Hindlimb muscle (tissue), 1 donor: ENCODE data around the gene CD7. TPM values are rescaled to one million over a fixed set of nuclear protein-coding genes. Genes with fewer than 3 reads are reported as not detected.

ENCODE experiments used
- DNase-seq: peaks from one replicate; pipeline ENCODE4 v3.0.0-alpha.2; 2013
- polyA plus RNA-seq: library from polyadenylated mRNA; unstranded; fragments of 120-200 nt; gene quantifications from one replicate; pipeline ENCODE4 v1.2.1, GENCODE V29; 2013; ENCODE audit not compliant: insufficient read length

CD7 gene
- polyA plus RNA-seq, 1 donor = 0.45 TPM

DNA sequence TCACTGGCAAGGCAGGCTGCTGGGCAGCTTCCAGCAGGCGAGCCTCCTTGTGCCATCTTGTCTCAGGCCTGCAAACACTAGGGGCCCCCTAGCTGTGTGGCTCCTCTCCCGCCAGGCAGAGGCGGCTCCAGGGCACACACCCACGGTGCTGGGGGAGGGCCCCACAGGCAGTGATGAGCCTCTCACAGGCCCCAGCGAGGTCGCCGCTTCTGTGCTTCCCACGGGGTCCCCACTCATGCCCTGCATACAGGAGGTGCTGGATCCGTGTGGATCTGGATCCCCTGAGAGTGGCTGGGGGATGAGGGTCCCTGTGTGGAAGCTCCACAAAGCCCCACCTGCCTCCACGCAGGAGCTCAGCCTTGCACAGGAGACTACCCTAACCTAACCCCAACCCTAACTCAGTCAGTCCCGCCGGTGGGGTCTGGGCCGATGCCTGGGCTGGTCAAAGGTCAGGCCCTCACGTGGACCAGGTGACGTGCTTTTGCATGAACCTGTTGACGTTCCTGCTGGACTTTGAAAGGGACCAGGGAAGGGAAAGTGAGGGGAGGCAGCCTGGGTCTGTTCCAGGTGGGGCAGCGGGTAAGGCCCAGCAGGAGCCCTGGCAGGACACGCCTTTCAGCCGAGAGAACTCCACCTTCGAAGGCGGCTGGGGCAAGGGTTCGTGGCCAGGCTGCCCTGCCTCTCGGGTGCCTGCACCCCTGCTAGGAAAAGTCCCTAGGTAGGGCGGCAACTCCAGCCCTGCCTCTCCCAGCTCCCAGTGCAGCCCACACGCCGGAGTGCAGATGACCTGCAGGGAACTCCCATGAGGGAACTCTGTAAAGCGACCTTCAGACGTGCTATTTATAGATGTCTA is 11.0 kb upstream of the CD7 start:
- DNase-seq = no peak

GRCh38 chr17:82327757-82328140 is 10.3 kb upstream of the CD7 start:
- no peak for DNase-seq

DNA sequence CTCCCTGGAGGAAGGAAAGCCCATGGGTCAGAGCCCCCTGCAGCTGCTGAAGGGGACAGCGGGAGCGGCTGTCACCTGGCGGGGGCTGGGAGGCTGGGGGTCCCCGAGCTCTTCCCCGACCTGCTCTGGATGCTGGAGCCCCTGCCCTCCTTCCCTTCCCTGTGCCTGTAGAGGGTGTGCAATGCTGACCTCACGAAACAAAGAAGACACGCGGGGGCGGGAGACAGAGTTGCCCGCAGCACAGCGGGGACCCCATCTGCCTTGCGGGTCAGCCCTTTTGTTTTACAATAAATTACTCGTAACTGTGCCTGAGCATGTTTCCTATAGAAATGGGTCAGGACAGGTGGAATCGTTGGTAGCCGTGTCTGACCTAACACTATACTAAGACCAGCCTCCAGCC is 9.9 kb upstream of the CD7 start:
- DNase-seq = no peak

DNA sequence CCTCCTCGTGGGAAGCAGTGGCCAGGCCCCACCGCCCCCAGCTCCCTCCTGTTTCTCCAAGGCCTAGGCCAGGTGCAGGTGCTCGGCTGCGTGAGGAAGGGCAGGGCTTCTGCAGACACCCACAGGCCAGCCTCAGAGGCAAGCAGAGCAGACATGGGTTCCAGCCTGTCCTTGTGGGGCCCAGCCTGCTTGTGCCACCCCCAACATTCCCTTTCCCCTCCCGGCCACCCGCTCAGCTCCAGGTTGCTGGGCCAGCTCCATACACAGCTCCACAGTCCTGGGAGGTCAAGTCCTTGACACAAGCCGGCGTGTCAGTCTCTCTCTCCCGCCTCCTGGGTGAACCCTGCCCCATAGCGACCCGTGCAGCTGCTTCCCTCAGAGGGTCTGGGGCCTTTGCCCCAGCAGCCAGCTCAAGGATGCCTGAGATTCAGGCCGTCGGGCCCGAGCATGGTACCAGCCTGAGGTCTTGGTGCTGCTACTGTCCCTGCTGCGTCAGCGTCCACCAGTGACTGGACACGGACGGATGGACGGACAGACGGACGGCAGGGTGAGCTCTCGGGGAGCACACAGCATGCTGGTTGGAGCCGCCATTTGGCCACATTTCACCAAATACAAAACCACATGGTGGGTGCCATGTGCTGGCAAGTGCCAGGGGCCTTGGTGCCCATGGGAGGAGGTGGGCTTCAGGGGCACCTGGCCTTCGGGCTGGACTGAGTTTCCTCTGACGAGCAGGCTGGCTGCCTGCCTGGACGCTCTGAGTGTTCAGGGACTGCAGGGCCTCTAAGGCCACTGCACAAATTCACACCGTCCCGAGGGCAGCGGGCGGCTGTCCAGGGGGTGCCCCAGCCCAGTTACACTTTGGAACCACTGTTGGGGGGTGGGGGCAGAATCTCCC is 8.1 kb upstream of the CD7 start:
- DNase-seq = no peak

GRCh38 chr17:82324566-82325285 is 7.3 kb upstream of the CD7 start:
- no peak for DNase-seq

GRCh38 chr17:82323514-82324234 is 6.3 kb upstream of the CD7 start:
- no peak for DNase-seq

- no peak for DNase-seq
Observed at GRCh38 chr17:82322526-82323453, 5.4 kb upstream of the CD7 start.

DNA sequence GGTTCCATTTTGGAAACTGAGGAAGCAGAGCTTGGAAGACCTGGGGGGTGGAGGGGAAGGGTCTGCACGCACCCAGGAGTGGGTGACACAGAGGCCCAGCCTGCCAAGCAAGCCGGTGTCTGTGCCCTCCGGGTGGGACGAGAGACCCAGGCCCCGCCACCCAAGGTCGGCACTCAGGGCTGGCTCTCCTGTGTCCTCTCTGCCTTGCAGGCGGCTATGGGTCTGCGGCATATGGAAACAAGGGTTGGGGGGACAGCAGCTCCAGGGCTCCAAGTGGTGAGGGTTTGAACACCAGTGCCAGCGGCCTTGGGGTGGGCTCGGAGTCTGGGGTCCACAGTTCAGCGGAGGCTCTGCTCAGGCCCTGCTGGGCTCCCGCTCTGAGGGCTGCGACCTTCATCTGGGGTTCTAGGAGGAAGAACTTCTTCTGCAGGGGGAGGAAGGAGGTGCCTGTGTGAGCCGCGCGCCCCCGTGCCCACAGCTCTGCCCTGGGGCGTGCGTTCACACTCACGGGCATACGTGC is 4.6 kb upstream of the CD7 start:
- no peak for DNase-seq

DNA sequence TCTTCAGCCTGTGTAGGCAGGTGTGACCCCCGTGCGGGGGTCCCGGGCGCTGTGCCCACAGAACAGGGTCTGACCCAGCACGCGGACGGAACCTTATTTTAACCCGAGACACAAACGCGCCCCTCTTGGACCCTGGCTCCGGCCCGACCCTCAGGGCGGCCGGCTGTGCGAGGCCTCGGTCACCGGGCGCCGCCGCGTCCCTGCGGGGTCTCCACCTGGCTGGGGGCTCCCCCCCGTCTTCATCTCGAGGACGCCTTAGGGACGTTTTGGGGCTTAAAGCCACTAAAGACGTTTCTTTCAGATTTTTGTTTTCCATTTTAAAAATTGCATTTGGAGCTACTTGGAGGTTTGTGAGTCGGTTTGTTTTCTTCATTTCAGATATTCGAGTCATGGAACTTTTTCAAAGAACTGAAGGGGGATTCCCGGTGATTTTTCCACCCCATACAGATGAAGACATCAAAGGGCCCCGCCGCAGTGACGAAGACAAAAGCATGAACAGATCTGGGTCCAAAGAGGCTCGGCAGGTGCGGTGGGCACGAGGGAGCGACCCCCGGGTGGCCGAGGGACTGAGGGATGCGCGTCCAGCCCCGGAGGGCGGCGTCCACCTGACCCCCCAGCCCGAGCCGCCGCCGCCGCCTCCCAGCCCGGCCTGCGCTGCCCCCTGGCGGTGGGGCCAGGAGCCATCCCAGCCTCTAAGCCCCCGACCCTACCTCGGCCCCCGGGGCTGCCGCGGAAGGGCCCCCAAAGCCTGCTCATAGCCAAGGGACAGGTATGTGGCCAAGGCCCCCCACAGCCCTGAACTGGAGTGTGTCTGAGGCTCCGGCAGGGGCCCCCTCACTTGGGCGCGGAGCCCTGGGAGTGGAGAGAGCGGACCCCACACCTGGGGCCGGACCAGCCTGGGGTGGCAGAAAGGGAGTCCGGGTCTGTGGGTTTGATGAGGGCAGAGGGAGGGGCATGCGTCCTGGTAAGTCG is 3.8 kb upstream of the CD7 start:
- no peak for DNase-seq

GRCh38 chr17:82320140-82320840 is 2.9 kb upstream of the CD7 start:
- no peak for DNase-seq

DNA sequence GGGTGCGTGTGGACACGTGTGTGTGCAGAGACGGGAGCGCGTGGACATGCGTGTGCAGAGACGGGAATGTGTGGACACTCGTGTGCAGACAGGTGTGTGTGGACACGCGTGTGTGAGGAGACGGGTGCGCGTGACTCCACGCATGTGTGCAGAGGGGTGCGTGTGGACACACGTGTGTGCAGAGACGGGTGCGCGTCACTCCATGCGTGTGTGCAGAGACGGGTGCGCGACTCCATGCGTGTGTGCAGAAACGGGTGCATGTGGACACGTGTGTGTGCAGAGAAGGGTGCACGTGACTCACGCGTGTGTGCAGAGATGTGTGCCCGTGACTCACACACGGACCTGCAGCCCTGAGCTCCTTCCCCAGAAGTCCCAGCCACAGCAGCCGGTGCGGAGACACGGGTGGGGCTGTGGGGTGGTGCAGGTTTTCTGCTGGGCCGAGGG is 2.2 kb upstream of the CD7 start:
- no peak for DNase-seq

DNA sequence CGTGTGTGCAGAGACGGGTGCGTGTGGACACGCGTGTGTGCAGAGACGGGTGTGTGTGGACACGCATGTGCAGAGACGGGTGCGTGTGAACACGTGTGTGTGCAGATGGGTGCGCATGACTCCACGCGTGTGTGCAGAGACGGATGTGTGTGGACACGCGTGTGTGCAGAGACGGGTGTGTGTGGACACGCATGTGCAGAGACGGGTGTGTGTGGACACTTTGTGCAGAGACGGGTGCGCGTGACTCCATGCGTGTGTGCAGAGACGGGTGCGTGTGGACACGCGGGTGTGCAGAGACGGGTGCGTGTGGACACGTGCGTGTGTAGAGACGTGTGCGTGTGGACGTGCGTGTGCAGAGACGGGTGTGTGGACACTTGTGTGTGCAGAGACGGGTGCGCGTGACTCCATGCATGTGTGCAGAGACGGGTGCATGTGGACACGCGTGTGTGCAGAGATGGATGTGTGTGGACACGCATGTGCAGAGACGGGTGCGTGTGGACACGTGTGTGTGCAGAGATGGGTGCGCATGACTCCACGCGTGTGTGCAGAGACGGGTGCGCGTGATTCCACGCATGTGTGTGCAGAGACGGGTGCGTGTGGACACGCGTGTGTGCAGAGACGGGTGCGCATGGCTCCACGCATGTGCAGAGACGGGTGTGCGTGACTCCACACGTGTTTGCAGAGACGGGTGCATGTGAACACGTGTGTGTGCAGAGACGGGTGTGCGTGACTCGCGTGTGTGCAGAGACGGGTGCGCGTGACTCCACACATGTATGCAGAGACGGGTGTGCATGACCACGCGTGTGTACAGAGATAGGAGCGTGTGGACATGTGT is 1.6 kb upstream of the CD7 start:
- no peak for DNase-seq

DNA sequence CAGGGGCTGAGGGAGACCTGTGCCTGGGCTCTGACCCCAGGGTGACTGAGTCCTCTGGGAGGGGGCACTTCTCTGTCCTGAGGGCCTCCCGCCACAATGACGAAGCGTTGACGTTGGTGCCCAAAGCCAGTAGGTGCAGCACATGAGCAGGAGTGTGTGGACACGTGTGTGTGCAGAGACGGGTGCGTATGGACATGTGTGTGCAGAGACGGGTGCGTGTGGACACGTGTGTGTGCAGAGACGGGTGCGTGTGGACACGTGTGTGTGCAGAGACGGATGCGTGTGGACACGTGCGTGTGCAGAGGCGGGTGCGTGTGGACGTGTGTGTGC is 726 bp upstream of the CD7 start:
- DNase-seq = no peak

GRCh38 chr17:82316651-82317393 is 586 bp downstream of the CD7 start:
- no peak for DNase-seq

GRCh38 chr17:82315703-82316358 is 1.6 kb downstream of the CD7 start:
- no peak for DNase-seq

DNA sequence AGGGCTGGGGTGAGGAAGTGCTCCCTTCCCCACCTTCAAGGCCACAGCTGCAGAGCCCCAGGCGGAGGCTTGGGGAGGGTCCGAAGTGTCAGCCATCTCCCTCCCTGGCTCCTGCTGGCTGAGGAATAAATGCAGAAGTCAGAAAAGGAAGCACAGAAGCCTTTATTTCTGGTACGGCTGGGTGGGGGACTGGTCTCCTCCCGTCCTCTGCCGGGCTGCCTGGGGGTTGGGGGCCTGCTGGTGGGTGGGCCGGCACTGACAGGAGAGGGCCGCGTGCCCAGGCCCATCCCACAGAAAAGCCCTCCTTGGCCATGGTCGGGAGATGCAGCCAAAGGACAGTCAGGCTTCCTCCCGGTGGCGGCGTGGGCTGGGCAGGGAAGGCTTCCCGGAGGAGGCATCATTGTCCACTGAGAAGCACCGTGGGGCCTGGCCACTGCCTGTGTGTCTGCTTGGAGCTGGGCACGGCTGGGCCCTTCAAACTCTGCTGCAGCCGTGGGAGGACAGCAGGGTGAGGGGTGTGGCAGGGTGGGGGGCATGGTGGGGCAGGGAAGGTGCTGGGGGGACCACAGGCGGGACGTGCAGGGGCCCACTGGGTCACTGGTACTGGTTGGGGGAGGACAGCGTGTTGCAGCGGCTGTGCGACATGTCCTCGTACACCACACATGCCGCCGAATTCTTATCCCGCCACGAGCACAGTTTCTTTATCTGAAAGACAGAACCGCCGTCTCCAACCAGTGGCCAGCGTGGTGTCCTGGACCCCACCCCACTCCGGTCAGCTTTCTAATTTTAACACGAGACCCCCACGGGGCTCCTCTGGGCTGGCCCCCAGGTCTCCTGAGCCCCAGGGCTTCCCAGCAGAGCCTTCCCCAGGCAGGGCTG is 2.4 kb downstream of the CD7 start:
- no peak for DNase-seq
